Measurements from ENCODE around the gene CTNNA2.

GRCh38 chr2:80132281-80132680 is 619.4 kb downstream of the CTNNA2 start:
- TF ChIP-seq CTCF (IDR thresholded peaks at IDR 0.05; ENCODE audit: low read depth, low read length) (no peak), EZH2phosphoT487 (IDR thresholded peaks at IDR 0.05; ENCODE audit: low read depth) (no peak)

All from OCI-LY3 (cell line).